ENCODE measurements around the gene SLC9B2. TPM values are rescaled to one million over a fixed set of nuclear protein-coding genes. Genes with fewer than 3 reads are reported as not detected.

Gene SLC9B2
- total and polyA plus RNA-seq, 7 donors, result 2.7 to 8.6 (median 4.2) TPM

- Histone ChIP-seq H3K4me3 (no peak overlapping the region), H3K27ac (no peak overlapping the region), H3K27me3 (ENCODE audit: insufficient read depth in 3 of 3, low read length in 2 of 3) (no peaks in the 10 kb centered on the region), H3K36me3 (ENCODE audit: insufficient read depth in 1 of 2, low read depth in 1 of 2) (peaks cover 0 to 22% of the 10 kb centered on the region in 2 donors), H3K9me3 (no peaks in the 10 kb centered on the region), H3K4me1 (no peaks in the 10 kb centered on the region)
- intact Hi-C loops (cut with DNase I), result no loop called here
- ATAC-seq (no peak), DNase-seq (no peak)
- no peak for TF ChIP-seq CTCF (IDR thresholded peaks at IDR 0.05)
- 93 to 97% (median 94%) methylated on average over 3 of the region's 3 CpGs for WGBS, 3 donors
These were observed 24.4 kb downstream of the SLC9B2 start for GRCh38 chr4:103052145-103052544.

GRCh38 chr4:103050736-103051436 is 25.7 kb downstream of the SLC9B2 start:
- Histone ChIP-seq H3K36me3 (ENCODE audit: insufficient read depth in 1 of 2, low read depth in 1 of 2) (peaks cover 0 to 22% of the 10 kb centered on the region in 2 donors), H3K27ac (no peak overlapping the region), H3K4me1 (no peaks in the 10 kb centered on the region), H3K4me3 (no peak overlapping the region), H3K9me3 (no peaks in the 10 kb centered on the region), H3K27me3 (ENCODE audit: insufficient read depth in 3 of 3, low read length in 2 of 3) (no peaks in the 10 kb centered on the region)
- no peak for TF ChIP-seq CTCF (IDR thresholded peaks at IDR 0.05)
- intact Hi-C loops (cut with DNase I), result no loop called here
- WGBS, 3 donors, result 31 to 40% (median 33%) methylated on average over 2 of the region's 2 CpGs
- DNase-seq (no peak), ATAC-seq (peak in 1 of 4 donors; percentile 56)

- Histone ChIP-seq H3K36me3 (ENCODE audit: insufficient read depth in 1 of 2, low read depth in 1 of 2) (peaks cover 0 to 44% of the 10 kb centered on the region in 2 donors), H3K4me3 (no peak overlapping the region), H3K27ac (no peak overlapping the region), H3K9me3 (no peaks in the 10 kb centered on the region), H3K27me3 (ENCODE audit: insufficient read depth in 3 of 3, low read length in 2 of 3) (no peaks in the 10 kb centered on the region), H3K4me1 (no peaks in the 10 kb centered on the region)
- peak; percentile 55 to 83 (median 78) for ATAC-seq
- WGBS, 3 donors, result 39 to 44% (median 42%) methylated on average over 5 of the region's 5 CpGs
- intact Hi-C loops (cut with DNase I), result loop anchor here (5.0 to 10.0 kb wide), 2 partner anchors 48 to 51 kb away; partner anchors contain the start of gene BDH2 (in 2 of the 2)
- no peak for DNase-seq
- peak; percentile 62 for TF ChIP-seq CTCF (IDR thresholded peaks at IDR 0.05)
These were observed 29.9 kb downstream of the SLC9B2 start for GRCh38 chr4:103046416-103047290.

GRCh38 chr4:103044183-103044582 is 32.4 kb downstream of the SLC9B2 start:
- DNase-seq, result no peak
- no peak overlapping the region for H3K4me3 ChIP-seq
- peaks cover 0 to 35% of the 10 kb centered on the region in 2 donors for H3K36me3 ChIP-seq (ENCODE audit: insufficient read depth in 1 of 2, low read depth in 1 of 2)
- no peak overlapping the region for H3K27ac ChIP-seq
- no peak for TF ChIP-seq CTCF (IDR thresholded peaks at IDR 0.05)
- WGBS, 3 donors, result 83 to 84% (median 84%) methylated on average over 2 of the region's 2 CpGs
- no peaks in the 10 kb centered on the region for H3K4me1 ChIP-seq
- no peaks in the 10 kb centered on the region for H3K27me3 ChIP-seq (ENCODE audit: insufficient read depth in 3 of 3, low read length in 2 of 3)
- H3K9me3 ChIP-seq, result no peaks in the 10 kb centered on the region
- ATAC-seq, result no peak
- intact Hi-C loops (cut with DNase I), result loop anchor here in 1 of 2 donors (10.0 kb wide), 1 partner anchor 51 kb away; the partner anchor contains the start of gene BDH2

Data from psoas muscle (tissue), 8 donors.